Muscle layer of duodenum (tissue), 2 donors: ENCODE results near the gene TXK.

ENCODE experiments used
- H3K27ac ChIP-seq: one replicate; pipeline ENCODE4 v1.7.0; 2013; ENCODE audit warnings: mild to moderate bottlenecking, low read length
- H3K27me3 ChIP-seq: one replicate; pipeline ENCODE4 v1.7.0; 2013; ENCODE audit warnings: low read depth, mild to moderate bottlenecking, control low read depth, low read length
- H3K36me3 ChIP-seq, 2 donors: one replicate each; pipeline ENCODE4 v1.7.0; 2013; ENCODE audit warnings: low read length in 2 of 2, control low read depth in 1 of 2, mild to moderate bottlenecking in 1 of 2; ENCODE audit not compliant: insufficient read depth in 2 of 2, control insufficient read depth in 1 of 2
- H3K4me1 ChIP-seq, 2 donors: one replicate each; pipeline ENCODE4 v1.7.0; 2013; ENCODE audit warnings: low read length in 2 of 2, mild to moderate bottlenecking in 2 of 2, control low read depth in 1 of 2, moderate library complexity in 1 of 2; ENCODE audit not compliant: insufficient read depth in 2 of 2, control insufficient read depth in 1 of 2
- H3K4me3 ChIP-seq, 2 donors: one replicate each; pipeline ENCODE4 v1.7.0; 2013; ENCODE audit warnings: low read length in 2 of 2, low read depth in 1 of 2, mild to moderate bottlenecking in 1 of 2
- H3K9me3 ChIP-seq, 2 donors: one replicate each; pipeline ENCODE4 v1.7.0; 2013; ENCODE audit warnings: low read length in 2 of 2, control low read depth in 1 of 2, mild to moderate bottlenecking in 1 of 2; ENCODE audit not compliant: control insufficient read depth in 1 of 2
- donor health status: healthy.

Gene TXK

DNA sequence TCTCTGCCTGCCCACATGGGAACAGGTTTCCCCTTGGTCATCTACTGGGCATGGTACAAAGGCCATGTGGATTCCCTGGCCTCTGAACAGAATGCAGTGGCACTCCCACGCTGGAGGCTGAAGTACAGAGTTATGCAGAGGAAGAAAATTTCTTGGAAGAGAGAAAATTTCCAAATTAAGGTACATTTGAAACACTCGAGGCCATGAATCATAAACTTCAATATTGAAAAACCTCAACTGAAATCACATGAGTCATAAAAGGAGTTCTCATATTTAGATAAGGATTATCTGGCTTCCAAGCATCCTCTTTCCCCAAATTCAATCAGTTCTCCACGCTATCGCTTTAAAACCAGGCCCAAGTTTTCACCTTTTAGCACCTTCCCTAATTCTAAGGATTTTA lies 28.1 kb upstream of the TXK start:
- Histone ChIP-seq H3K36me3 (peaks cover 0 to 3% of the 10 kb centered on the region in 2 donors), H3K27me3 (no peaks in the 10 kb centered on the region), H3K9me3 (no peaks in the 10 kb centered on the region), H3K27ac (no peak overlapping the region), H3K4me3 (no peak overlapping the region), H3K4me1 (no peaks in the 10 kb centered on the region)

DNA sequence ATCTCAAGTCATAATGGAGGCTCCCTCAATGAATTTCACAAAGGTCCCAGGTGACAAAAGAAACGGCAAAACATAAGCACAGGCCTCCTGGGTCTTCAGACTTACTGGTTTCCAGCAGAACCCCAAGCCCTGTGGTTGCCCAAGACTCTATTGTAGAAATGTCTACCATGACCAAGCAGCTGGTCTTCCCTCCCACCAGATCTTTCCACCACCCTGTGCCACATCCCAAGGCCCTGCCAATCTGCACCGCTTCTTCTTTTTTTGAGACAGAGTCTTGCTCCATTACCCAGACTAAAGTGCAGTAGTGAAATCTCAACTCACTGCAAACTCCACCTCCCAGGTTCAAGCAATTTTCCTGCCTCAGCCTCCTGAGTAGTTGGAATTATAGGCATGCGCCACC lies 23.2 kb upstream of the TXK start:
- H3K27ac ChIP-seq = no peak overlapping the region
- H3K4me3 ChIP-seq = no peak overlapping the region
- H3K36me3 ChIP-seq = peaks cover 13 to 25% of the 10 kb centered on the region in 2 donors
- H3K9me3 ChIP-seq = peaks cover 0 to 27% of the 10 kb centered on the region in 2 donors
- H3K27me3 ChIP-seq = no peaks in the 10 kb centered on the region
- H3K4me1 ChIP-seq = no peaks in the 10 kb centered on the region

DNA sequence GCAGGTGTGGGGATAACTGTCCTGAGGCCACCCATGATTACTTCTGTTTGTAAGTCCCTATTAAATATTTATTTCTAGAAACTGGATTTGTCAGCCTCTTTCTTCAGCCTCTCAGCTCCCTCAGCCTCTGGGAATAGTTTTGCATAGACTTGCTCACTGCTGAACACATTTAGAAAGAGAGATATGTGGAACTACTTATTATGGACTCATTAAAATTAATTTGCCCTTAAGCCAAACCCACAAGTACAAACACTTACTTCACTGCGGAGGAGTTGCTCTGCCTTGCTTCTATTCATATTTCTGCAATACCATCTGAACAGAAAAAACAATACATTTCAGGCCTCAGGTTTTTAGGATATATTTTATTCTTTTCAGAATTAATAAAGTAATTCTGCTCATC lies 22.4 kb upstream of the TXK start:
- H3K27me3 ChIP-seq = no peaks in the 10 kb centered on the region
- H3K36me3 ChIP-seq = peaks cover 13 to 25% of the 10 kb centered on the region in 2 donors
- H3K4me1 ChIP-seq = no peaks in the 10 kb centered on the region
- H3K27ac ChIP-seq = no peak overlapping the region
- H3K4me3 ChIP-seq = no peak overlapping the region
- peaks cover 0 to 27% of the 10 kb centered on the region in 2 donors for H3K9me3 ChIP-seq

DNA sequence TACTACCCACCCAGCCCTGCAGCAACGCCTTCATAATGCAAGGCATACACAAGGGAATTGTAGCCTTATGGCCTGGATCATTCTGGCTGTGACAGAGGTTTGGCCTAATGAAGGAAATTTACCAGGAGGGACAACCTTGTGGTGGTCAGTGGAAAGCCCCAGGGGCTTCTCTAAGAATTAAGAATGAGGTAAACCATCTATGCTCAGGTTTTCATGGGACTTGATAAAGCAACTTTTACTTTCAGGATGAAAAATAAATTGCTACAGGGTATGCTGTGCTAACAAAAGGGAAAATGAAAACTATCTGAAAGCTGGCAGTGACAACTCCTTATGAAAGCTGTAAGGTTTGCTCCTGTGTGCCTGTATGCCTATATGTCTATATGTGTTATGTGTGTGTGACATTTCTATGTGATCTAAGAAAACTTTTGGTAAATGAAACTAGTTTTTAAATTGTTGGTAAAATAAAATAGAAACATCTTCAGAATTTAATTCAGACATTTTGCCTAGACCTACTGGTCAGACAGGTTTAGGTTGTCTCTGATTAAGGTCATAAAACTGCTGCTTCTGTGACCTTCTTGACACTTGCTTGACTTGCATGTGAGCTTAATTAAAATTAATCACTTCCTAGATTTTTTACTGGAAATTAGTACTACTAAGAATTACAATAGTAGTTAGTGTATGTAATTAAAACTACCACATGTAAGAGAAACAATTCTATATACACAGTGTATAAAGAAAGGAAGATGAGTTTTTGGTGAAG lies 19.9 kb upstream of the TXK start:
- no peaks in the 10 kb centered on the region for H3K4me1 ChIP-seq
- no peak overlapping the region for H3K4me3 ChIP-seq
- H3K9me3 ChIP-seq = peaks cover 0 to 27% of the 10 kb centered on the region in 2 donors
- peaks cover 13 to 25% of the 10 kb centered on the region in 2 donors for H3K36me3 ChIP-seq
- H3K27ac ChIP-seq = no peak overlapping the region
- H3K27me3 ChIP-seq = no peaks in the 10 kb centered on the region

DNA sequence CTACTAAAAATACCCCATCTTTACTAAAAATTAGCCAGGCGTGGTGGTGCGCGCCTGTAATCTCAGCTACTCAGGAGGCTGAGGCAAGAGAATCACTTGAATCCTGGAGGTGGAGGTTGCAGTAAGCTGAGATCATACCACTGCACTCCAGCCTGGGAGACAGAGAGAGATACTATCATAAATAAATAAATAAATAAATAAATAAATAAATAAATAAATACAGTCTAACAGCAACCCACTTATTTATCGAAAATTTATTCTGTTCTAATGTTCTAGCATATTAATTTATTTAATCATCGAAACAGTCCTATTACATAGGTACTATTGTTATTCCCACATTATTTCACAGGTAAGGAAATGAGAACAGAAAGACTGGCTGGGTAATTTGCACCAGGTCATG lies 18.2 kb upstream of the TXK start:
- Histone ChIP-seq H3K4me3 (no peak overlapping the region), H3K36me3 (peaks cover 13 to 25% of the 10 kb centered on the region in 2 donors), H3K27ac (no peak overlapping the region)

DNA sequence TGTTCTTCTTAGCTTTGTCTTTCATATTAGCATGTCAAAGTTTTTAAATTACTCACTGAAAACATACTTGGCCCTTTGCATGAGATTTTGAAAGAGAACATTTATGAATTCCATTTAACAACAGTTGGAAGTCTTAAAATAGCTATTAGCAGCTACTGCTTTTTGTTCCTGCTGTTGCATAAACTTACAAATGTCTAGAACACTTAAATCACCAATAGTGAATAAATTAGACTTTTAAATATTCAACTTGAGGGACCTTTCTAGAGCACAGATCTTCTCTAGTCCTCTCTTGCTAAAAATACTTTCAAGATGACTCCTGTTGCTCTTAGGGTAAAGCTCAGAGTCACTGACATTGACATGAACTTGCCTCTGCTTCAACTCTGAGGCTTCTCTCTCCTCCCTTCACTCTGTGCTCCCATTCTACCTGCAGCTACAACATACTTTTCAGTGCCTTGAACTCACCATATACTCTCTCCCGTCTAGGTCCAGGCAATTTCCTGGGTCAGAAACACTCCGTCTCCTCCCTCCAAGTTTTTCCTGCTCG lies 15.8 kb upstream of the TXK start:
- Histone ChIP-seq H3K4me1 (no peaks in the 10 kb centered on the region), H3K27ac (no peak overlapping the region), H3K36me3 (peaks cover 3 to 13% of the 10 kb centered on the region in 2 donors), H3K27me3 (no peaks in the 10 kb centered on the region), H3K9me3 (peaks cover 0 to 14% of the 10 kb centered on the region in 2 donors), H3K4me3 (no peak overlapping the region)

More for the DNA sequence above, 18.2 kb upstream of the TXK start:
- Histone ChIP-seq H3K9me3 (peaks cover 0 to 27% of the 10 kb centered on the region in 2 donors), H3K27me3 (no peaks in the 10 kb centered on the region), H3K4me1 (no peaks in the 10 kb centered on the region)

DNA sequence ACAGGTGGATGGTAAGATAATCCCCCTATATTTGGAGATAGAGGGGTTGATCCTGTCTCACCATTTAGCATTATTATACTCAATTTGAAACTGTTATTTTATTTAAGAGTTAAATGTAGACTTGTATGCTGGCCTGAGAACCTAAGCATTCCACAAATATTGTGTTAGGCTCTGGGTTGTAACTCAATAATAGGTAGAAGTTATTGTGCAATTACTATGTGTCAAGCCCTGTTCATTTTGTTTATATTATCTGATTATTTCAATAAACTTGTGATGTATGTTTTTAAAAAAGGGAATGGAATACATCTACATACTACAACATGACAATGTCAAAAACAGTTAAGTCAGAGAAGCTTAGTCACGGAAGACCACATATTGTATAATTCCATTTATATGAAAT lies 13.6 kb upstream of the TXK start:
- Histone ChIP-seq H3K27me3 (no peaks in the 10 kb centered on the region), H3K4me1 (no peaks in the 10 kb centered on the region), H3K27ac (no peak overlapping the region), H3K4me3 (no peak overlapping the region), H3K36me3 (peaks cover 0 to 7% of the 10 kb centered on the region in 2 donors), H3K9me3 (no peaks in the 10 kb centered on the region)

DNA sequence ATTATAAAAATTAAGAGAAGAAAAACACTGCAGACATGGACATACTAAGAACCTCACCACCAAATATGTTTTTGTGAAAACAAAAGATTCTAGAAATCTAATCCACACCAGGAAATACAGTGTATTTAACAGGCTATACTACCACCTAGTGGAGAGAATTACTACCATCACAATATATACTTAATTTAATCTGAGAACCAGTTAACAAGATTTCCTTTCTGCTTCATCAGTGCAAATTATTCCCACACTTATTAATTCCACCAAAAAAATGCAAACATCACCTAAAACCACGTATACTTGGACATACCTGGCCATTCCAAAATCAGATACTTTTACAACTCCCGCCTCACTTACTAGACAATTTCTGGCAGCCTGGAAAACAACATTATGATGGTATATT lies 7.0 kb upstream of the TXK start:
- Histone ChIP-seq H3K9me3 (no peaks in the 10 kb centered on the region), H3K27ac (no peak overlapping the region), H3K27me3 (no peaks in the 10 kb centered on the region), H3K4me1 (no peaks in the 10 kb centered on the region), H3K4me3 (no peak overlapping the region), H3K36me3 (peaks cover 11 to 12% of the 10 kb centered on the region in 2 donors)

DNA sequence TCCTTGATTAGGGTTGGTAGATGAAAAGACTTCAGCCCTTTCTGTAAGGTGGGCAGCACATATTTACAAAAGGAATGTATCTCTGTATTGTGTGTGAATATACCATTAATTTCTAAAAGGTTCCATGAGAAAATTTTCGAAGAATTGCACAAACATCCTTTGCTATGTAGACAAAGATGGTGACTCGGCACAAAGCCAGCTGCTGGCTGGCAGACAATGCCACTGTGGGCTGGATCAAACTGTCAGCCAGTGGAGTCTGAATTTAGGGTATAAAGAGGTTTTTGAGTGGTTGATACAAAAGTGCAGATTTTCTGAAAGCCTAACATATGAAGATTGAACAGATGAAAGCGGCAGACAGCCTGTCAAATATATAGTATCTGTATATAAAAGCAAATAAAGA lies 5.6 kb upstream of the TXK start:
- Histone ChIP-seq H3K4me3 (no peak overlapping the region), H3K27me3 (no peaks in the 10 kb centered on the region)

DNA sequence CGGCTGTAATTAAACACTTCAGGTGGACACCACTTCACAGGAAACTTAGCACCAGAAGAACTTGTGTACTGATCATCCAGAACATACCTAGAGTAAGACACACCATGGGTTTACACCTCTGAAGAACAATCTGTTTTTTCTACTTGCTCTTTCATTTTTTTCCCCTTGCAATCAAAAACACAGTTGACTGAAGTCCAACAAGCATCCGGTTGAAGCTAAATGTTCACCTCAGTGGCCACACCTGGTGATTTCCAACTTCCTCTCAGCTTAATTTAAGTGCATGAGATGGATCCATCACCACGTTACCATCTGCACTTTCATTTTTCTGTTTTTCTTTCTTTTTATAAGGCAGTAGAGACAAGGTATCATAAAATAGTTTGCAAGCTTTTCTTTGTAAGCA lies 4.9 kb upstream of the TXK start:
- H3K4me1 ChIP-seq = no peaks in the 10 kb centered on the region
- no peak overlapping the region for H3K4me3 ChIP-seq
- H3K9me3 ChIP-seq = no peaks in the 10 kb centered on the region
- H3K27me3 ChIP-seq = no peaks in the 10 kb centered on the region
- no peak overlapping the region for H3K27ac ChIP-seq
- peaks cover 10 to 12% of the 10 kb centered on the region in 2 donors for H3K36me3 ChIP-seq

More for the DNA sequence above, 5.6 kb upstream of the TXK start:
- no peaks in the 10 kb centered on the region for H3K9me3 ChIP-seq
- H3K4me1 ChIP-seq = no peaks in the 10 kb centered on the region
- H3K27ac ChIP-seq = no peak overlapping the region
- peaks cover 12% of the 10 kb centered on the region in 2 donors for H3K36me3 ChIP-seq

DNA sequence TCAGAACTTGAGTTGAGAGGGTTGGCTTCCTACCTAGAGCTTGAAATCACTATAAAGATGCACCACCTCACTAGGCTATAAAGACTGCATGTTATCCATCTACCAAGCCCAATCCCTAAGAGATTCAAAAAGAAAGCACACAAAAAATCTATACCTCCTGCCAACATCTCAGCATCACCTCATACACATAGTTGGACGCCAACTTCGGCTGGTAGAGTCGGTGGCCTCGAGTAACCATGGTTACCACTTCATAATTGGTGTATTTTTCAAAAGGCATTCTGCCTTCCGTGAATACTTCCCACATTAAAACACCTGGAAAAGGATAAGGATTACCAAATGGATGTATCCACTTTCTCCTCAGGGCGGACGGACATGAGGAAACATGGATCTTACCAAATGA lies 4.5 kb upstream of the TXK start:
- Histone ChIP-seq H3K9me3 (no peaks in the 10 kb centered on the region), H3K36me3 (peaks cover 10 to 12% of the 10 kb centered on the region in 2 donors), H3K27ac (no peak overlapping the region), H3K4me3 (no peak overlapping the region), H3K4me1 (no peaks in the 10 kb centered on the region), H3K27me3 (no peaks in the 10 kb centered on the region)

DNA sequence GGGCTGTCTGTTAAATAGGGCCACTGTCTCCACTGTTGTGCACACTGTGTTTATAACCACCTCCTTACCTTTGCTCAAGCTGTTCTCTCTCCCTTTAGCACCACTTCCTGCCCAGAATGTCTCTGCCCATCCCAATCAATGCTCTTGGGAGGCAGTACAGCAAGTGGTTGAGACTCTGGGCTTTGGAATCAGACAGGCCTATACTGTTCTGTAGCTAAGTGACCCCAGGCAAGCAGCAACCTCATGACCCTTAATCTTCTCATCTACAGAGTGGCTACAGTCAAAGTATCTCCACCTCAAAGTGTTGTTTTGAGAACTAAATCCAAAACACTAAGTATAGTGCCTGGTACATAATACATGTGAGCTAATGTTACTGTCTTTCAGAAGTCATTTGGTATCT lies 3.8 kb upstream of the TXK start:
- H3K4me1 ChIP-seq = no peaks in the 10 kb centered on the region
- H3K36me3 ChIP-seq = peaks cover 10 to 12% of the 10 kb centered on the region in 2 donors
- no peaks in the 10 kb centered on the region for H3K27me3 ChIP-seq
- no peak overlapping the region for H3K4me3 ChIP-seq
- no peaks in the 10 kb centered on the region for H3K9me3 ChIP-seq
- no peak overlapping the region for H3K27ac ChIP-seq
